ENCODE data around the gene DISC1. TPM values are rescaled to one million over a fixed set of nuclear protein-coding genes. Genes with fewer than 3 reads are reported as not detected.

DISC1 gene
- total and polyA plus RNA-seq, 12 donors, result 1.0 to 21.0 (median 9.7) TPM

DNA sequence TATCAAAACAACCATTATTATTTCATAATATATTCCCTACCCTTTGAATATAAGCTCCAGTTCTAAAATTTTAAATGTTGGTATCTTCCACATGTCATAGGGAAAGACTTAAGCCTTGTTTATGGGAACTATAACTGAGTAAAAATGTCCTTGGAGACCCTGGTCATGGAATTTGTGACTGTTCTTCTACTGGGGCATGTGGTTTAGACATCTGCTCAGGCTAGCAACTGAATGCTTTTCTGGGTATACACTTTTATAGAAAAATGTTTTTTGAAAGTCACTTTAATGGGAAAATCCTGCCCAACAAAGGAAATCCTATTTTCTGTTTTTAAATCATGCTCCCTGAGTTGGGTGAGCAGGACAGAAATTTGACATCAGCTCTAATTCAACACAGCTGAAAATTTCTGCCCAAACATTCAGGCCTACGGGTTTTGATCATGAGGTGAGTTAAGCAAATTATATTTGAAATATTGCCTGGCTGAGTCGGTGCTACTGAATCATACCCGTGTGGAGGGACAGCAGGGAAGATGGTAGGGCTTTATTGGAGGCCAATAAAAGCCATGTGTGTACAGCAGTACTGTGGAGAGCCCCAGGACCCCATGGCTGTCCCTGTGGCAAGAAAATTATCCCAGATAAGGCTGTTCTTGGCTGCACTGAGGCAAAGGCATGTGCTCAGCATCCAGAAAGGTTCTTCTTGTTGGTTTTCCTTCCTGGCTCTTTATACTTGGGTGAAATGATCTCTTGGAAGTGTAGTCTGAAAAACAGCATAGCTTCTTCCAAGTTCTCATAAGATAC is 391.8 kb downstream of the DISC1 start:
- H3K4me1 ChIP-seq (replicated peaks in 1 of 2), result peaks cover 0 to 6% of the 10 kb centered on the region in 2 donors
- 70 to 89% (median 82%) methylated on average over 3 of the region's 3 CpGs for WGBS, 4 donors
- H3K27me3 ChIP-seq, result no peaks in the 10 kb centered on the region
- intact Hi-C loops (cut with DNase I), result no loop called here
- DNase-seq, result no peak
- H3K27ac ChIP-seq, result no peak overlapping the region
- TF ChIP-seq, protein P1, sequence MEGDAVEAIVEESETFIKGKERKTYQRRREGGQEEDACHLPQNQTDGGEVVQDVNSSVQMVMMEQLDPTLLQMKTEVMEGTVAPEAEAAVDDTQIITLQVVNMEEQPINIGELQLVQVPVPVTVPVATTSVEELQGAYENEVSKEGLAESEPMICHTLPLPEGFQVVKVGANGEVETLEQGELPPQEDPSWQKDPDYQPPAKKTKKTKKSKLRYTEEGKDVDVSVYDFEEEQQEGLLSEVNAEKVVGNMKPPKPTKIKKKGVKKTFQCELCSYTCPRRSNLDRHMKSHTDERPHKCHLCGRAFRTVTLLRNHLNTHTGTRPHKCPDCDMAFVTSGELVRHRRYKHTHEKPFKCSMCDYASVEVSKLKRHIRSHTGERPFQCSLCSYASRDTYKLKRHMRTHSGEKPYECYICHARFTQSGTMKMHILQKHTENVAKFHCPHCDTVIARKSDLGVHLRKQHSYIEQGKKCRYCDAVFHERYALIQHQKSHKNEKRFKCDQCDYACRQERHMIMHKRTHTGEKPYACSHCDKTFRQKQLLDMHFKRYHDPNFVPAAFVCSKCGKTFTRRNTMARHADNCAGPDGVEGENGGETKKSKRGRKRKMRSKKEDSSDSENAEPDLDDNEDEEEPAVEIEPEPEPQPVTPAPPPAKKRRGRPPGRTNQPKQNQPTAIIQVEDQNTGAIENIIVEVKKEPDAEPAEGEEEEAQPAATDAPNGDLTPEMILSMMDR (IDR thresholded peaks at IDR 0.05), result no peak
- TF ChIP-seq POLR2A (IDR thresholded peaks at IDR 0.05), result no peak
- no peaks in the 10 kb centered on the region for H3K36me3 ChIP-seq (replicated peaks in 1 of 2)
- no peaks in the 10 kb centered on the region for H3K9me3 ChIP-seq (replicated peaks in 1 of 3)
- no peak overlapping the region for H3K4me3 ChIP-seq

DNA sequence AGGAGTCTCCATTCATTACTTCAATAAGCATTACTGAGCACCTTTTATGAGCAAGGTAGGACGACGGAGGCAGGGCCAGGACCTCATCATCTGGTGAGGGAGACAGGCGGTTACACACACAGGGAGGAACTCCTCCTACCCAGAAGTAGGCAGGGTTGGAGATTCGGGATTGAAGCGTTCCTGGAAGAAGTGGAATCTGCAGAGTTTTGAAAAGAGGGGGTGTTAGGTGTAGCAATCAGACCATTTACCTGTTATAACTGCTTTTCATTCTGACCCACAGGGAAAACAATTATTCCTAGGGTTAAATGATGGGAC is 392.4 kb downstream of the DISC1 start:
- 85 to 97% (median 91%) methylated on average over 5 of the region's 5 CpGs for WGBS, 4 donors
- Histone ChIP-seq H3K9me3 (replicated peaks in 1 of 3) (no peaks in the 10 kb centered on the region), H3K27ac (no peak overlapping the region), H3K36me3 (replicated peaks in 1 of 2) (no peaks in the 10 kb centered on the region), H3K4me3 (no peak overlapping the region), H3K27me3 (no peaks in the 10 kb centered on the region), H3K4me1 (replicated peaks in 1 of 2) (peaks cover 0 to under 1% of the 10 kb centered on the region in 2 donors)
- DNase-seq, result no peak
- intact Hi-C loops (cut with DNase I), result no loop called here
- TF ChIP-seq POLR2A (IDR thresholded peaks at IDR 0.05), result no peak
- TF ChIP-seq, protein P1 (IDR thresholded peaks at IDR 0.05), result no peak

DNA sequence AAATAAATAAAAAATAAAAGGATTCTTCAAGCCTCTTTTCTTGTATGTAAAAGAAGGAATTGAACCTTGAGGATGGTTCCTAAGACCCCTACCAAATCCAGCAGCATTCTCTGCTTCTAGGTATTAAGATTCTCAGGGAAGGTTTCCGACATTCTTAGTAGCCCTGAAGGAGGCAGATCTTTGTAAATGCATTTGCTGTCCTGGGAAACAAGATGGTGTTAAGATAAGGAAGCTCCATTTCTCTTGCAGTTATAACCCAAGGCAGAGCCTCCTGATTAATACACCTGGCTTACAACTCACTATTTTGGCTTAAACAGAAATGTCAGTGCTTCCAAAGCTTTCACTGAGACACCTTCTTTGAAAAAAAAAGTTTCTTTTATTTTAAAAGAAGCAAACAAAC is 393.8 kb downstream of the DISC1 start:
- H3K9me3 ChIP-seq (replicated peaks in 1 of 3), result no peaks in the 10 kb centered on the region
- no peak for DNase-seq
- H3K27me3 ChIP-seq, result no peaks in the 10 kb centered on the region
- WGBS, 4 donors, result 37 to 95% (median 88%) methylated on average over 1 of the region's 1 CpG
- no peaks in the 10 kb centered on the region for H3K36me3 ChIP-seq (replicated peaks in 1 of 2)
- intact Hi-C loops (cut with DNase I), result no loop called here
- H3K4me1 ChIP-seq (replicated peaks in 1 of 2), result no peaks in the 10 kb centered on the region
- H3K4me3 ChIP-seq, result no peak overlapping the region
- no peak overlapping the region for H3K27ac ChIP-seq
- TF ChIP-seq, protein P1 (IDR thresholded peaks at IDR 0.05), result no peak
- TF ChIP-seq POLR2A (IDR thresholded peaks at IDR 0.05), result no peak

DNA sequence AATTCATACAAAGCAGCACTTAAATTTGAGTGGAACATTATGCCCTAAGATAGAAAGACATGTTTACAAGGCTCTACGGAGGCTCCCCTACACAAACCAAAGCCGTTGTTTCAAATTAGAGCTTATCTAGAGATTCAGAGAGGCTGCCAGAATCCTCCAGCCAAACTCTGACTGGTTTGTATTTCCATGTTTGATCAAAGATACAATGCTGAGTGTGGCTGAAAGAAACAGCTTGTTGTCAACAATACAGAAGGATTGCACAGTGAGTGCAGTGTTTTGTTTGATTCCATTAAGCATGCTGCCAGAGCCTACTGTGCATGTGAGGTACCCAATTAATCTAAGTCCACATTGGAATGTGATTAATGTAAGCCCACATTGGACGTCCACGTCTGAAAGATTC is 402.7 kb downstream of the DISC1 start:
- H3K9me3 ChIP-seq (replicated peaks in 1 of 3), result no peaks in the 10 kb centered on the region

More for the DNA sequence above, 402.7 kb downstream of the DISC1 start:
- Histone ChIP-seq H3K4me3 (no peak overlapping the region), H3K4me1 (replicated peaks in 1 of 2) (no peaks in the 10 kb centered on the region), H3K36me3 (replicated peaks in 1 of 2) (no peaks in the 10 kb centered on the region), H3K27me3 (no peaks in the 10 kb centered on the region), H3K27ac (no peak overlapping the region)
- no peak for DNase-seq
- 78 to 86% (median 80%) methylated on average over 4 of the region's 4 CpGs for WGBS, 4 donors
- TF ChIP-seq, protein P1 (IDR thresholded peaks at IDR 0.05), result no peak
- TF ChIP-seq POLR2A (IDR thresholded peaks at IDR 0.05), result no peak
- intact Hi-C loops (cut with DNase I), result no loop called here
